Upper lobe of left lung (tissue), 6 donors: ENCODE measurements around the gene C1GALT1C1L. TPM values are rescaled to one million over a fixed set of nuclear protein-coding genes. Genes with fewer than 3 reads are reported as not detected.

Experiments
- ATAC-seq, 2 donors: fragments of 200-7000 bp; cut with Tn5 transposase; one replicate each; pipeline ENCODE4 v1.9.1; 2022; ENCODE audit warnings: mild to moderate bottlenecking in 2 of 2, moderate library complexity in 2 of 2; ENCODE audit not compliant: low FRiP score in 2 of 2
- DNase-seq, 2 donors: peaks; one replicate each; pipeline ENCODE4 v3.0.0-alpha.2; 2019 to 2020
- H3K27ac ChIP-seq, 4 donors: fragments of 200-600 bp; sonication (generic); one replicate each; pipeline ENCODE4 v1.5.1; 2016 to 2019
- H3K27me3 ChIP-seq, 4 donors: fragments of 200-600 bp; sonication (generic); one replicate each; pipeline ENCODE4 v1.5.1; 2017 to 2019
- H3K36me3 ChIP-seq, 4 donors: fragments of 200-600 bp; sonication (generic); one replicate each; pipeline ENCODE4 v1.5.1; 2016 to 2019
- H3K4me1 ChIP-seq, 4 donors: fragments of 200-600 bp; sonication (generic); one replicate each; pipeline ENCODE4 v1.5.1; 2018 to 2019
- H3K4me3 ChIP-seq, 4 donors: fragments of 200-600 bp; sonication (generic); one replicate each; pipeline ENCODE4 v1.5.1; 2017 to 2019; ENCODE audit warnings: mild to moderate bottlenecking in 2 of 4, moderate library complexity in 1 of 4
- H3K9me3 ChIP-seq, 4 donors: fragments of 200-600 bp; sonication (generic); one replicate each; pipeline ENCODE4 v1.5.1; 2018 to 2019
- CTCF ChIP-seq, 6 experiments: fragments of 450-650 bp in 4 of 6; fragments of 200-600 bp in 2 of 6; sonication (generic) in 2 of 6; IDR thresholded peaks; one replicate each; pipeline ENCODE4 v1.5.1; 2016 to 2019; ENCODE audit warnings: antibody characterized with exemption in 6 of 6
- EP300 ChIP-seq, 4 donors: sonication (generic); formaldehyde crosslinking; IDR thresholded peaks; one replicate each; pipeline ENCODE4 v1.5.1; 2017; ENCODE audit warnings: antibody characterized with exemption in 4 of 4, control low read depth in 2 of 4
- POLR2A ChIP-seq, 4 donors: fragments of 450-650 bp; IDR thresholded peaks; one replicate each; pipeline ENCODE4 v1.5.1; 2016 to 2017; ENCODE audit warnings: antibody characterized with exemption in 4 of 4, mild to moderate bottlenecking in 2 of 4
- POLR2AphosphoS5 ChIP-seq, 2 donors: sonication (generic); formaldehyde crosslinking; IDR thresholded peaks; one replicate each; pipeline ENCODE4 v1.5.1; 2017; ENCODE audit warnings: antibody characterized with exemption in 2 of 2
- WGBS, 2 donors: methylation state at CpG; one replicate each; pipeline ENCODE4 v1.1.5; 2017 to 2018; 5-methylcytosine and 5-hydroxymethylcytosine counted together
- total RNA-seq, 6 donors: library from RNA; depleted of rRNA in 4 of 6; stranded (reverse); fragments of >200 nt in 4 of 6; gene quantifications; one replicate each; pipeline versions ENCODE4 v1.1.0 to v1.2.1, GENCODE V29; 2016 to 2021
- donor health status: DM: no; HTN: no; CAD: no; lungs with moderate emphysema.
- donor health status: DM: no; HTN: yes; CAD: no; lungs with severe emphysema.

Gene C1GALT1C1L
- total RNA-seq, 6 donors from 2014 or later: 0.77 to 2.5 TPM; not detected in 4

- Histone ChIP-seq H3K36me3 (peaks cover 0 to 14% (median 0%) of the 10 kb centered on the region in 4 donors), H3K4me3 (no peak overlapping the region), H3K27ac (no peak overlapping the region), H3K9me3 (no peaks in the 10 kb centered on the region), H3K4me1 (no peaks in the 10 kb centered on the region), H3K27me3 (no peaks in the 10 kb centered on the region)
- TF ChIP-seq EP300 (IDR thresholded peaks at IDR 0.05) (no peak), CTCF (IDR thresholded peaks at IDR 0.05) (no peak)
- ATAC-seq (peak in 1 of 2 donors; percentile 43), DNase-seq (no peak)
Observed at GRCh38 chr2:43717322-43717721, 41.1 kb upstream of the C1GALT1C1L start.

- WGBS, 2 donors: 84 to 89% methylated on average over 4 of the region's 4 CpGs
- no peak overlapping the region for H3K27ac ChIP-seq
- TF ChIP-seq CTCF (IDR thresholded peaks at IDR 0.05): no peak
- no peak for TF ChIP-seq POLR2A (IDR thresholded peaks at IDR 0.05)
- no peak for TF ChIP-seq POLR2AphosphoS5 (IDR thresholded peaks at IDR 0.05)
- TF ChIP-seq EP300 (IDR thresholded peaks at IDR 0.05): no peak
Observed at GRCh38 chr2:43715300-43716098, 39.3 kb upstream of the C1GALT1C1L start.

GRCh38 chr2:43714164-43714563, 37.9 kb upstream of the C1GALT1C1L start:
- no peak overlapping the region for H3K27ac ChIP-seq
- no peak for DNase-seq
- ATAC-seq: no peak
- no peaks in the 10 kb centered on the region for H3K4me1 ChIP-seq
- H3K27me3 ChIP-seq: no peaks in the 10 kb centered on the region
- H3K36me3 ChIP-seq: peaks cover 0 to 17% (median 0%) of the 10 kb centered on the region in 4 donors
- no peak overlapping the region for H3K4me3 ChIP-seq
- TF ChIP-seq POLR2A (IDR thresholded peaks at IDR 0.05) (no peak), EP300 (IDR thresholded peaks at IDR 0.05) (no peak), CTCF (IDR thresholded peaks at IDR 0.05) (no peak), POLR2AphosphoS5 (IDR thresholded peaks at IDR 0.05) (no peak)
- 37 to 49% methylated on average over 2 of the region's 2 CpGs for WGBS, 2 donors
- H3K9me3 ChIP-seq: no peaks in the 10 kb centered on the region

More at GRCh38 chr2:43715300-43716098, 39.3 kb upstream of the C1GALT1C1L start:
- Histone ChIP-seq H3K27me3 (no peaks in the 10 kb centered on the region), H3K9me3 (no peaks in the 10 kb centered on the region), H3K4me1 (no peaks in the 10 kb centered on the region), H3K36me3 (peaks cover 0 to 14% (median 0%) of the 10 kb centered on the region in 4 donors), H3K4me3 (no peak overlapping the region)
- DNase-seq: no peak
- no peak for ATAC-seq

GRCh38 chr2:43710866-43711265, 34.6 kb upstream of the C1GALT1C1L start:
- Histone ChIP-seq H3K36me3 (peaks cover 0 to 17% (median 0%) of the 10 kb centered on the region in 4 donors), H3K4me3 (no peak overlapping the region), H3K4me1 (peaks cover 0 to 2% (median 0%) of the 10 kb centered on the region in 4 donors), H3K27ac (no peak overlapping the region), H3K27me3 (no peaks in the 10 kb centered on the region), H3K9me3 (no peaks in the 10 kb centered on the region)
- DNase-seq (no peak), ATAC-seq (no peak)
- TF ChIP-seq POLR2AphosphoS5 (IDR thresholded peaks at IDR 0.05) (no peak), EP300 (IDR thresholded peaks at IDR 0.05) (no peak), CTCF (IDR thresholded peaks at IDR 0.05) (no peak), POLR2A (IDR thresholded peaks at IDR 0.05) (no peak)

- TF ChIP-seq CTCF (IDR thresholded peaks at IDR 0.05): no peak
- TF ChIP-seq POLR2A (IDR thresholded peaks at IDR 0.05): no peak
- TF ChIP-seq EP300 (IDR thresholded peaks at IDR 0.05): no peak
- TF ChIP-seq POLR2AphosphoS5 (IDR thresholded peaks at IDR 0.05): no peak
- Histone ChIP-seq H3K9me3 (no peaks in the 10 kb centered on the region), H3K27me3 (no peaks in the 10 kb centered on the region), H3K36me3 (peaks cover 0 to 17% (median 0%) of the 10 kb centered on the region in 4 donors), H3K27ac (no peak overlapping the region), H3K4me1 (peaks cover 0 to 2% (median 0%) of the 10 kb centered on the region in 4 donors), H3K4me3 (no peak overlapping the region)
- no peak for DNase-seq
- ATAC-seq: no peak
Observed at GRCh38 chr2:43708891-43709290, 32.7 kb upstream of the C1GALT1C1L start.
